Dermis blood vessel endothelial cell (primary cell): Measurements from ENCODE around the gene DLD. TPM values are rescaled to one million over a fixed set of nuclear protein-coding genes. Genes with fewer than 3 reads are reported as not detected.
"Not testable (repeated sequence)": the region's sequence is repeated elsewhere in the genome, so short reads cannot be mapped to it uniquely, and the experiment has no call there.

ENCODE experiments used
- DNase-seq: peaks from one replicate; pipeline ENCODE4 v3.0.0; 2010
- total RNA-seq: library from RNA; depleted of rRNA; stranded (reverse); fragments of >200 nt; gene quantifications from 2 replicates; pipeline ENCODE4 v1.2.3, GENCODE V29; 2014

Gene DLD
- total RNA-seq, 1 donor from 2014 or later: 53.8 TPM

GRCh38 chr7:107917763-107918651 is 27.0 kb downstream of the DLD start:
- DNase-seq: no peak

GRCh38 chr7:107918948-107919347 is 28.0 kb downstream of the DLD start:
- DNase-seq: no peak

- DNase-seq: peak; percentile 50
Measured at GRCh38 chr7:107920048-107920772, 29.2 kb downstream of the DLD start.

DNA sequence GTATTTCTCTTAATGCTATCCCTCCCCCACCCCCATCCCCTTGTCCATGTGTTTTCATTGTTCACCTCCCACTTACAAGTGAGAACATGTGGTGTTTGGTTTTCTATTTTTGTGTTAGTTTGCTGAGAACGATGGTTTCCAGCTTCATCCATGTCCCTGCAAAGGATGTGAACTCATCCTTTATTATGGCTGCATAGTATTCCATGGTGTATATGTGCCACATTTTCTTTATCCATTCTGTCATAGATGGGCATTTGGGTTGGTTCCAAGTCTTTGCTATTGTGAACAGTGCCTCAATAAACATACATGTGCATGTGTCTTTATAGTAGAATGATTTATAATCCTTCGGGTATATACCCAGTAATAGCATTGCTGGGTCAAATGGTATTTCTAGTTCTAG is 30.8 kb downstream of the DLD start:
- DNase-seq: not testable (repeated sequence)

GRCh38 chr7:107922886-107923285 is 31.9 kb downstream of the DLD start:
- no peak for DNase-seq

DNA sequence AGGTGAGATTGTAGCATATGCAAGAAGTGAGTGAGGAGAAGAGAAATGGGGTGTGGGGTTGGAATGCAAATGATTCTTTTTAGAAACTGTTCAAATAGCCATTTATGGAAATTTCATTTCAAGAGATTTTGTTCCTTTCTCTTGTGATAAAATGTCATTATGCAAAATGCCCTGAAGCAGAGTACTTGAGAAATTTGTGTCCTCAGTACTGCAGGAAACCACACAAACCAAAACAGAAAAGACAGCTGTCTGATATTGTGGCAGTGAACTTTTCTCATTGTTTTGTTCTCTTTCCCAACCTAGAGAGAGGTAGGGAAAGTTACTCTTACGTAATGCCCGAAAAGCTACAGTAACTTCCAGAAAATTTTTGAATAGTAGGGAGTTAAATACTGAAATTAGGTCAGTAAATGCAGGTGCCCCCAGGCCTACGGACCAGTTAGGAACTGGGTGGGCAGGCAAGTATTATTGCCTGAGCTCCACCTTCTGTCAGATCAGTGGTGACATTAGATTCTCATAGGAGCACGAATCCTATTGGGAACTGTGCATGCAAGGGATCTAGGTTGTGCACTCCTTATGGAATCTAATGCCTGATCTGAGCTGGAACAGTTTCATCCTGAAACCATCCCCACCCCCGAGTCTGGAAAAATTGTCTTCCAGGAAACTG is 34.0 kb downstream of the DLD start:
- DNase-seq: no peak

DNA sequence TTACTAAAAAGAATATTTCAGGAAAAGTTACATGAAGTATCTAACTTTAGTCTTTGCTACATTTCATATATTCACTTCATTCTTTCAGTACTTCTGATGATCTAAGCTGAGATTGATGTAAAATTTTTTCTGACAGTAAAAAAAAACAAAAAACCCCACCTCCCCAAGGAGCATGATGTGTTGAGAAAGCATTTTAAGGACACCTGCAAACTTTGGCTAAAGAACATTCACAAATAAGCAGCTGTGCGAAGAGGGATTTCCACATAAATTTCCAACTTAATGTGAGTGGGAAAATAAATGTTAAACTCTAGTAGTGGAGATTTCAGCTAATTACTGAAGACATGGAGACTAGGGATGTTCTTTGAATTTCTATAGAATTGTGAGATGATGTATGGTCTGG is 35.5 kb downstream of the DLD start:
- no peak for DNase-seq

DNA sequence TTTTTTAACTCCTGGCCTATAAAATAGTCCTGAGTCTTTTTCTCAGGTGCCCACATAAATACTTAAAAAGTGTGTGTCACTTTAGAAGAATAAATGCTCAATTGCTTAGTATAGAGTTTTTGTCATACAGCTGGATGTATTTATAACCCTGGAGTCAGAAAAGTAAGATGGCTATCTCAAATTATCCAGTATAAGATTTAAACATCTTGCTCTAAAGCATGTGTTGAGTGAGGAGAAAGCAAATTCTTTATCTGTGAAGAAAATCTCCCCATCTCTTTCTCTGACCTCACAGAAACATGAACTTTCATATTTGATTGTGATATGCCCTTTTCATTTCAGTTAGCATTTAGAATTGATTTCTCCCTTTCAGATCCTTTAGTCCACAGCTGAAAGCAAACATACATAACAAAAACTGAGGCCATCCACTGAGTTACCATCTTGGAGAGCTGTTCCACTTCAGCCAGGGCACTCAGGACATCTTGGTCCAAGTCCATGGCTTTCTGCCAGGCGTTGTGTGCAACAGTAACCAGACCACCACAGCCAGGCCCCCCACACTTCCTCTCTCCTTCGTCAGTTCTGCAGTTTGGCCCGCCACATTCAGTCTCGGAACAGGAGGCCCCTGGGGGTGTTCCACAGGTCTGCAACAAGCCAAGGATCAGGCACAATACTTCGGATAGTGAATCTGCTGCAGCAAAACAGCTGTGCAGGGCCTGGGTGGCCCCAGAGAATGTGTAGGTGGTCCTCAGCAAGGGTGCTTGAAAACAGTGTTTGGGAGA is 40.9 kb downstream of the DLD start:
- no peak for DNase-seq

GRCh38 chr7:107932805-107933204 is 41.8 kb downstream of the DLD start:
- no peak for DNase-seq

DNA sequence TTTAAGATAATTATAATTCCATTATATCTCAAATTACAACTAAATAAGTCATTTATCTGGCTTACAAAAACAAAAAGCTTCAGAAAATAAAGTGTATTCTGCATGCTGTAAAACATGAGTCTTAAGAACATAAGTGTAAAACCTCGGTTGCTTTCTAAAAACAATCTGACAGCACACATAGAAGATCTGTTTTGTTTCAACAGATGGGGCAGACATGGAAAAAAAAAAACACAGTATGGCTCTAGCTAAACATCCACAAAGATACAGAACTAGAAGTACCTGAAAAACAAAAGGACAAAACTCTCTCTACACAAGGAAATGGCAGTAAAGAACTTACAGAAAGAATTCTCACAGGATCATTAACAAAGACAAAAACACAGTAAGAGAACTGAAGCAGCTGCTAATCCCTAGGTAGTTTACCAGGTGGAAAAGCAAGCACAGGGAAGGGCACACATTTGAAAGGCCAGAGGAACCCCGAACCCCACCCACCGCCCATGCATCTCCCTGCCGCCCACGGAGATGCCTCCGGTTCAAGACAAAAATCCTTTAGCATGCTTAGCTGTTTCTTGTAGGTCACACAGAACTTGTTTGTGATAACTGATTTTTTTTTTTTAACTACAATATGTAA is 42.5 kb downstream of the DLD start:
- DNase-seq: no peak

DNA sequence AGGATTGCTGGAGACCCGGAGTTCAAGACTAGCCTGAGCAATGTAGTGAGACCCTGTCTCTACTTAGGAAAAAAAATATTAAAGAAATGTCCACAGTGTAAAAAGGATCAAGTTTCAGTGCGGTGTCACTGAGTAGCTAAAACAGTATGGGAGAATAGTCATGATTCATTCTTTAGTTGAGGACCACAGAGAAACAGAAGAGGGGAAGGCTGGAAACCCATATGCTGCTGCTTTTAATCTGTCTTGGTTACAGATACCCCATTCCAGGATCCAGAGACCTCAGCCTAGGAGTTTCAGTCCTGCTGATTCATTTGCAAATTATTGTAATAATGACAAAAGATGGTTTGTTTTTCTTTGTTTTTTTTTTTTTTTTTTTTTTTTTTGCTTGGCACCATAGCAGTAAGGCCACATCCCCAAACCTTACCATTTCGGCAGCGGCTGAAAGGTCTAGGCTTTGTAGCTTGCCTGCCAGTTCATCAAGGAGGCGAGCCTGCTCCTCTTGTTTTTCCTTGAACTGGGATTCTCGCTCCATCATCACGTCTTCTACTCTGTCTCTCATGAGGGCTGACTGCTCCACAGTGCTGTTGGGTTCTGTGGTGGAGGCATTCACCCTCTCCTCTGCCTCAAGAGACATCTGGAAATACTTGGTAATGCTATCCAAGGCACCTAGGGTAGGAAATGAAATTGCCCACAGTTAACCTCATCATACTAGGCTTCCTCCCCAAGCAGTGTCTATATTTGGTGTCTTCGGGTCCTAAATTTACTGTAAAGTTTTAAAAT is 44.2 kb downstream of the DLD start:
- DNase-seq: no peak

DNA sequence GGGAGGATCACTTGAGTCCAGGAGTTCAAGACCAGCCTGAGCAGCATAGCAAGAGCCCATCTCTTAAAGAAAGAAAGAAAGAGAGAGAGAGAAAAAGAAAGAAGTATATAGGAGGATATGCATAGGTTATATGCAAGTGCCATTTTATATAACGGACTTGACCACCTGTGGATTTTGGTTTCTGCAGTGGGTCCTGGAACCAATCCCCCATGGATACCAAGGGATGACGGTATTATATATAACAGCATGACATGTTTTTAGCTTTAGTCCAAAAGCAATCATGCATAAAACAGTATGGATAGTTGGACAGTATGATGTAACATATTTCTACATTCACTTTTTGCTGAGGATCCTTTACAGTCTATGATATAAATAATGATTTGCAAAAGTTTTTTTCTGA is 45.3 kb downstream of the DLD start:
- DNase-seq: no peak

DNA sequence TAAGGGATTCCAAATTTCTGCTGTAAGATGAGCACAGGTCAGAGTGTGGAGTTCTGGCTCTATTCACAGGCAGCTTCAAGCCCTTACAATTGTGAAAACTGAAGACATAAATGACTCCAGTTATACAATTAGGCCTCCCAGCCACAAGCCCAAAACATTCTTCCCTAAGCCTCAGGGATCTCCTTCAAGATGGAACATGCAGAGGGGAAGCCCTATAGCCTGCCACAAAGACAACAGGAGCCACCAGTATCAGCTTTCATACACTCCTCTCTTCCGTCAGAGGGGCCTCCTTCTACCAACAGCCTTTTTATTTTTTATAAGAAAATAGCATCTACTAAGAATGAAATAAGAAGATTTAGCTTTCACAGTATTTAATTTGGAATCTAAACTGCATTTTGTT is 46.5 kb downstream of the DLD start:
- no peak for DNase-seq

GRCh38 chr7:107938456-107939250 is 47.7 kb downstream of the DLD start:
- DNase-seq: peak; percentile 36

DNA sequence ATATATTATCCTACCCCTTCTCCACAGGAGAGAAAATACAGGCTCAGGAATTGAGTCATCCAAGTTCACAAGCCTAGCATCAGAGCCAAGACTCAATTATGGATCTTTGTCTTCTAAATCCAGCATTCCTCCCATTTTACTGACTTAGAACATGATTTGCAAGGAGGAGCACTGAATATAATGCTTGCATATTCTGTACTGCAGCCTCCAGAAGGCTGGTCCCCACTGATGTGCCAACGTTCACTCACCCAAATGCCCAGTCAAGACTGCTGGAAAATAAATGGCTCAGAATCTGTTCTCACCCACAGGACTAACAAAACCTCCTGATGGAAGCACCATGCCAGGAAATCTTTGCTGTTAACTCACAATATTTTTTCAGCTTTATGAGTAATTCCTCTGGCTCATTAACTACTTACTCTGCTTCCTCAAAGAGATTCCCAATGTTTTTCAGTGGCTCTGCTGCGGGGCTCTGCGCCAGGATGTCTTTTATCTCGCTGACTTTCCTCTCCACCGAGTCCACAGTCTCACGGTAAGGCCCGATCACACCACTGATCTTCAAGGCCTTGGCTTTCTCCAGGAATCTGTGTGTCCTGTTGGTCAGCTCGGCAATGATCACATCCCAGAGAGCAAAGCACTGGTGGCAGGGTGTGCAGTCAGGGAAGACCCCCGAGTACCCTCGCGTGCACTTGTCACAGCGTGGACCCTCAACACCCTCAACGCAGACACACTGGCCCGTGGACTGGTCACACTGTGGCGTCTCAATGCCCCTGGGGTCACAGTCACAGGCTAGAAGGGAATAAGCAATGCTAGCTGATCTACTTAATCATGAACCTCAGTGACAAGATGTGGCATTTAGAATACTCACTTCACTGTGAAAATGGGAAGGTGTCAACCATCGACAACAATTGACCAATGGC is 48.8 kb downstream of the DLD start:
- DNase-seq: peak; percentile 90

DNA sequence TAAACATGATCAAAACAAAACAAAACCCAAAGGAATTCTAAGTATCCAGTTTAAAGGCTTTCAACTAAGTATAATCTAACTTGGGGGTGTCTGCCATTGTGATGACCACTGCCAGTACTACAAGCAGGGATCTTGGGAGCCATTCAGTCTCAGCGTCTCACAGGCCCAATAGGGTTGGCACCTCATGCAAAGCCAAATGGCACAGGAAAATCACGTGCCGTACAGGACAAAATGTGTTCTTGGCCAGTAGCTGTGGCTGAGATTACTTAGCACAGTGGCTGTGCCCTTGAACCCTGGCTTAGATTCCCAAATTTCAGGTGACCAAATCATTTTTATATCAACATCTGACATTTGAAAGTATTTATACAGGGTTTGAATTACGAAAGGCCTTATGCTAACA is 50.0 kb downstream of the DLD start:
- no peak for DNase-seq

GRCh38 chr7:107943018-107943417 is 52.0 kb downstream of the DLD start:
- no peak for DNase-seq

- DNase-seq: no peak
Measured at GRCh38 chr7:107944411-107945169, 53.6 kb downstream of the DLD start.

DNA sequence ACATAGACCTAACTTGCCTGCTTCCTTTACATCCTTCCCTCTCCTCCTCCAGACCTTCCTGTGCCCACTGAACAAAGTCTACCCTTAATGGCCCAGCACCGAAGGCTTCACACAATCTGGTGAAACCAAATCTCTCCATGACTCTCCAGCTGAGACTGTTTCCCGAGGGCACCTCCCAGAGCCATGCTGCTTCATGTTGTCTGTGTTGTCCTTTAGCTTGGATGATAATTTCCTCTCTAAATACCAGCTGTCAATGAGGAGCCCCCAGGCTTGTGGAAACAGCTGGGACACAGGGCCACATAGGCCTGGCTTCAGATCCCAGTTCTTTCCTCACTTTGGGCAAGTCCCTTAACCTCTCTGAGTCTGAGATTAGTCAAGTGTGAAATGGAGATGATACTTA is 54.3 kb downstream of the DLD start:
- DNase-seq: peak; percentile 45
